Psoas muscle (tissue), 8 donors: ENCODE measurements around the gene DARS2. TPM values are rescaled to one million over a fixed set of nuclear protein-coding genes. Genes with fewer than 3 reads are reported as not detected.

Experiments used
- ATAC-seq, 4 donors: fragments of 200-7000 bp; cut with Tn5 transposase; one replicate each; pipeline ENCODE4 v1.9.1; 2020; ENCODE audit warnings: moderate library complexity in 3 of 4, mild to moderate bottlenecking in 2 of 4
- DNase-seq, 2 donors: peaks; one replicate each; pipeline ENCODE4 v3.0.0-alpha.2; 2020
- H3K27ac ChIP-seq: fragments of 200-600 bp; one replicate; pipeline ENCODE4 v1.8.0; 2022
- H3K27me3 ChIP-seq, 3 donors: fragments of 200-600 bp in 1 of 3; one replicate each; pipeline versions ENCODE4 v1.6.1 to v1.8.0; 2013 to 2022; ENCODE audit warnings: low read length in 2 of 3, mild to moderate bottlenecking in 2 of 3, moderate library complexity in 1 of 3; ENCODE audit not compliant: insufficient read depth in 3 of 3
- H3K36me3 ChIP-seq, 2 donors: fragments of 200-600 bp in 1 of 2; one replicate each; pipeline versions ENCODE4 v1.6.1 to v1.8.0; 2013 to 2022; ENCODE audit warnings: low read depth in 1 of 2, mild to moderate bottlenecking in 1 of 2, moderate library complexity in 1 of 2; ENCODE audit not compliant: insufficient read depth in 1 of 2
- H3K4me1 ChIP-seq: fragments of 200-600 bp; one replicate; pipeline ENCODE4 v1.8.0; 2022
- H3K4me3 ChIP-seq: fragments of 200-600 bp; one replicate; pipeline ENCODE4 v1.8.0; 2022; ENCODE audit warnings: mild to moderate bottlenecking
- H3K9me3 ChIP-seq: fragments of 200-600 bp; one replicate; pipeline ENCODE4 v1.8.0; 2022
- WGBS, 3 donors: extraction: QIAGEN DNeasy Blood & Tissue Kit; methylation state at CpG; one replicate each; pipeline versions ENCODE4 v1.1.6 to v1.1.7; 2013; 5-methylcytosine and 5-hydroxymethylcytosine counted together
- intact Hi-C, 2 donors: fragments of 100-400 bp; cut with DNase I; formaldehyde crosslinking; loops; one replicate each; pipeline versions ENCODE4 v1.11.0 to v1.14.2; 2022
- polyA plus RNA-seq, 3 donors: library from polyadenylated mRNA; stranded (reverse); fragments of 200-250 nt; gene quantifications; one replicate each; pipeline ENCODE4 v1.2.3, GENCODE V29; 2013
- total RNA-seq, 4 donors: library from RNA; stranded (reverse); fragmentation: NEBNext Ultra II Directional in 2 of 4; extraction: Animal tissue kit (Norgen Biotek cat#: 25700) in 2 of 4; gene quantifications; one replicate each; pipeline versions ENCODE4 v1.2.1 to v1.2.4, GENCODE V29; 2021 to 2023
- TF ChIP-seq, protein P1 (sequence below): fragments of 200-600 bp; IDR thresholded peaks from one replicate; pipeline ENCODE4 v1.8.0; 2022; ENCODE audit warnings: antibody characterized with exemption
- donor health status: healthy with polysubstance abuse.
- donor health status: DM: no; HTN: no; CAD: no; lungs with moderate emphysema.
- donor health status: Bipolar disorder and iron deficiency.
- donor health status: healthy.
- donor health status: DM: yes; HTN: yes; CAD: no.
- donor health status: DM: no; HTN: no; CAD: no.
- donor health status: DM: no; HTN: no; CAD: no.
- donor health status: DM: yes; HTN: yes; CAD: no.

Gene DARS2
- total and polyA plus RNA-seq, 7 donors, result 4.5 to 14.3 (median 7.3) TPM

DNA sequence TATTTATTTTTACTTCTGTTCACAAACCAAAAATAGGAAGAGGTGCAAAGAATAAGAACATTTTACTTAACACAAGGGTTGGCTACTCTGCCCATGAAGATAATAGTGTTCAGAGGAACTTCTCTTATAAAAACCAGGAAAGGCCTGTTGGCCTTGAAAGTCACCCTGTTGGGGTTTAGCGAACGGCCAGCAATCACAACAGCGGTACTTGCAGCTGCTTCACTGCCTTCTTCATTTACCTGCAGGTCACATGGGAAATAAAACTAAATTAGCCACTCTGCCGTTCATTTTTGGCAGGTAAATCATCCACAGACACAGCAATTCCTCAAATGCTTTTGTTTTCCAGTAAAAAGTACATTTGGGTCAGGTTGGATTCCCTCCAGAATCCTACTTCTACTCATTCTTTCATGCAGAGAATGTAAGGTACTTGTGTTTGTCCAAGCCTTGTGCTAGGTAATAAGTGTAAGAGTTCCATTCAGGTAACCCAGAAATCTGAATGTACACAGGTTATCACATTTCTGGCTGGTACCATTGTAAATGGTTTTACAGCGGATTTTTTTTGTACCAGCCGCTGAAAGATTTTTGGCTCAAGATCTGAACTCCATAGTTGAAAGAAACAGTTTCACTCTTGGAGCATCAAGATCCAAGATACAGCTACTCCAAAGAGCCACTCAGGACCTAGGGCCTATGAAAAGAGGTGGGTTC lies 79.5 kb downstream of the DARS2 start:
- Histone ChIP-seq H3K36me3 (peaks cover 0 to 3% of the 10 kb centered on the region in 2 donors), H3K27ac (no peak overlapping the region), H3K27me3 (no peaks in the 10 kb centered on the region), H3K9me3 (no peaks in the 10 kb centered on the region), H3K4me1 (no peaks in the 10 kb centered on the region), H3K4me3 (no peak overlapping the region)
- DNase-seq (no peak), ATAC-seq (no peak)
- TF ChIP-seq, protein P1, sequence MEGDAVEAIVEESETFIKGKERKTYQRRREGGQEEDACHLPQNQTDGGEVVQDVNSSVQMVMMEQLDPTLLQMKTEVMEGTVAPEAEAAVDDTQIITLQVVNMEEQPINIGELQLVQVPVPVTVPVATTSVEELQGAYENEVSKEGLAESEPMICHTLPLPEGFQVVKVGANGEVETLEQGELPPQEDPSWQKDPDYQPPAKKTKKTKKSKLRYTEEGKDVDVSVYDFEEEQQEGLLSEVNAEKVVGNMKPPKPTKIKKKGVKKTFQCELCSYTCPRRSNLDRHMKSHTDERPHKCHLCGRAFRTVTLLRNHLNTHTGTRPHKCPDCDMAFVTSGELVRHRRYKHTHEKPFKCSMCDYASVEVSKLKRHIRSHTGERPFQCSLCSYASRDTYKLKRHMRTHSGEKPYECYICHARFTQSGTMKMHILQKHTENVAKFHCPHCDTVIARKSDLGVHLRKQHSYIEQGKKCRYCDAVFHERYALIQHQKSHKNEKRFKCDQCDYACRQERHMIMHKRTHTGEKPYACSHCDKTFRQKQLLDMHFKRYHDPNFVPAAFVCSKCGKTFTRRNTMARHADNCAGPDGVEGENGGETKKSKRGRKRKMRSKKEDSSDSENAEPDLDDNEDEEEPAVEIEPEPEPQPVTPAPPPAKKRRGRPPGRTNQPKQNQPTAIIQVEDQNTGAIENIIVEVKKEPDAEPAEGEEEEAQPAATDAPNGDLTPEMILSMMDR, result no peak
- 79 to 86% (median 81%) methylated on average over 6 of the region's 6 CpGs for WGBS, 3 donors
- intact Hi-C loops, result no loop called here

Other genes starting within 250 kb of the DARS2 start
- gene SLC9C2, start 221.6 kb upstream of the DARS2 start, total RNA-seq, result not detected
- gene SLC9C2, start 221.6 kb upstream of the DARS2 start, polyA plus RNA-seq, result not detected
- gene TEX50, start 189.3 kb upstream of the DARS2 start, total RNA-seq, result not detected
- not detected for gene TEX50, start 189.3 kb upstream of the DARS2 start, polyA plus RNA-seq
- not detected for gene ANKRD45, start 154.8 kb upstream of the DARS2 start, total RNA-seq
- gene ANKRD45, start 154.8 kb upstream of the DARS2 start, polyA plus RNA-seq, result under 1 TPM in 1 of 3 donors, not detected in 2; 0.05 TPM
- gene KLHL20, start 109.7 kb upstream of the DARS2 start, total RNA-seq, result 10 to 100 TPM; 11.3 to 19.6 (median 15.7) TPM
- 10 to 100 TPM in 1 of 3 donors, 1 to 10 TPM in 2; 7.8 to 17.1 (median 8.8) TPM for gene KLHL20, start 109.7 kb upstream of the DARS2 start, polyA plus RNA-seq
- 1 to 10 TPM; 2.1 to 6.7 (median 4.4) TPM for gene CENPL, start 210 bp downstream of the DARS2 start, total RNA-seq
- 1 to 10 TPM; 2.9 to 7.0 (median 6.5) TPM for gene CENPL, start 210 bp downstream of the DARS2 start, polyA plus RNA-seq
- gene GAS5, start 43.3 kb downstream of the DARS2 start, total RNA-seq, result 100 to 1,000 TPM in 2 of 4 donors, 10 to 100 TPM in 2; 70.0 to 148 (median 100) TPM
- gene GAS5, start 43.3 kb downstream of the DARS2 start, polyA plus RNA-seq, result 100 to 1,000 TPM; 115 to 222 (median 178) TPM
- 1 to 10 TPM; 5.5 to 8.2 (median 6.8) TPM for gene ZBTB37, start 43.7 kb downstream of the DARS2 start, total RNA-seq
- 1 to 10 TPM; 1.0 to 2.9 (median 2.5) TPM for gene ZBTB37, start 43.7 kb downstream of the DARS2 start, polyA plus RNA-seq
- gene SERPINC1, start 92.7 kb downstream of the DARS2 start, total RNA-seq, result under 1 TPM in 2 of 4 donors, not detected in 2; 0.22 to 0.51 TPM
- 1 to 10 TPM in 1 of 3 donors, under 1 TPM in 1, not detected in 1; 0.08 to 5.3 TPM for gene SERPINC1, start 92.7 kb downstream of the DARS2 start, polyA plus RNA-seq
- gene RC3H1, start 197.7 kb downstream of the DARS2 start, total RNA-seq, result 10 to 100 TPM; 21.8 to 39.1 (median 29.4) TPM
- 10 to 100 TPM in 1 of 3 donors, 1 to 10 TPM in 2; 2.9 to 23.0 (median 5.7) TPM for gene RC3H1, start 197.7 kb downstream of the DARS2 start, polyA plus RNA-seq